NOMO-1 treated with DMSO at 0.1 percent for 48 hours (cell line): ENCODE measurements around the gene NPC2.
"Not testable (repeated sequence)": the region's sequence is repeated elsewhere in the genome, so short reads cannot be mapped to it uniquely, and the experiment has no call there.

Experiments
- DNase-seq: peaks from one replicate; lab custom pipeline; 2025; ENCODE audit not compliant: unreplicated experiment; lab: John Stamatoyannopoulos, UW

The NPC2 gene

GRCh38 chr14:74472601-74473000 lies 20.5 kb downstream of the NPC2 start:
- DNase-seq = peak; percentile 6

GRCh38 chr14:74469548-74470518 lies 23.3 kb downstream of the NPC2 start:
- no peak for DNase-seq

GRCh38 chr14:74468513-74468912 lies 24.6 kb downstream of the NPC2 start:
- DNase-seq = no peak

GRCh38 chr14:74465335-74465734 lies 27.8 kb downstream of the NPC2 start:
- DNase-seq = no peak

- DNase-seq = no peak
Measured at GRCh38 chr14:74464785-74465184, 28.3 kb downstream of the NPC2 start.

- DNase-seq = no peak
Measured at GRCh38 chr14:74463697-74464096, 29.4 kb downstream of the NPC2 start.

GRCh38 chr14:74462993-74463392 lies 30.1 kb downstream of the NPC2 start:
- no peak for DNase-seq

GRCh38 chr14:74459976-74460375 lies 33.1 kb downstream of the NPC2 start:
- DNase-seq = no peak

GRCh38 chr14:74459289-74459946 lies 33.7 kb downstream of the NPC2 start:
- peak; percentile 19 for DNase-seq

GRCh38 chr14:74457565-74457895 lies 35.6 kb downstream of the NPC2 start:
- no peak for DNase-seq

- DNase-seq = no peak
Measured at GRCh38 chr14:74456684-74457564, 36.2 kb downstream of the NPC2 start.

GRCh38 chr14:74454397-74454796 lies 38.7 kb downstream of the NPC2 start:
- not testable (repeated sequence) for DNase-seq

GRCh38 chr14:74444866-74445265 lies 48.2 kb downstream of the NPC2 start:
- DNase-seq = no peak

- no peak for DNase-seq
Measured at GRCh38 chr14:74442757-74443156, 50.3 kb downstream of the NPC2 start.

- DNase-seq = no peak
Measured at GRCh38 chr14:74441113-74441512, 52.0 kb downstream of the NPC2 start.

GRCh38 chr14:74438351-74438915 lies 54.7 kb downstream of the NPC2 start:
- DNase-seq = no peak

- DNase-seq = no peak
Measured at GRCh38 chr14:74437496-74438053, 55.5 kb downstream of the NPC2 start.

- DNase-seq = no peak
Measured at GRCh38 chr14:74434294-74434693, 58.8 kb downstream of the NPC2 start.

GRCh38 chr14:74429991-74430390 lies 63.1 kb downstream of the NPC2 start:
- DNase-seq = no peak
